Stimulated activated CD8-positive, alpha-beta memory T cell treated with anti-CD3 and anti-CD28 coated beads, Interleukin-4, amount 100 ng/mL, for 24 hours (primary cell): ENCODE data around the gene TSPAN9.

ENCODE experiments used
- DNase-seq: peaks from one replicate; pipeline ENCODE4 v3.0.0-alpha.2; 2020; ENCODE audit warnings: low read depth

The TSPAN9 gene

DNA sequence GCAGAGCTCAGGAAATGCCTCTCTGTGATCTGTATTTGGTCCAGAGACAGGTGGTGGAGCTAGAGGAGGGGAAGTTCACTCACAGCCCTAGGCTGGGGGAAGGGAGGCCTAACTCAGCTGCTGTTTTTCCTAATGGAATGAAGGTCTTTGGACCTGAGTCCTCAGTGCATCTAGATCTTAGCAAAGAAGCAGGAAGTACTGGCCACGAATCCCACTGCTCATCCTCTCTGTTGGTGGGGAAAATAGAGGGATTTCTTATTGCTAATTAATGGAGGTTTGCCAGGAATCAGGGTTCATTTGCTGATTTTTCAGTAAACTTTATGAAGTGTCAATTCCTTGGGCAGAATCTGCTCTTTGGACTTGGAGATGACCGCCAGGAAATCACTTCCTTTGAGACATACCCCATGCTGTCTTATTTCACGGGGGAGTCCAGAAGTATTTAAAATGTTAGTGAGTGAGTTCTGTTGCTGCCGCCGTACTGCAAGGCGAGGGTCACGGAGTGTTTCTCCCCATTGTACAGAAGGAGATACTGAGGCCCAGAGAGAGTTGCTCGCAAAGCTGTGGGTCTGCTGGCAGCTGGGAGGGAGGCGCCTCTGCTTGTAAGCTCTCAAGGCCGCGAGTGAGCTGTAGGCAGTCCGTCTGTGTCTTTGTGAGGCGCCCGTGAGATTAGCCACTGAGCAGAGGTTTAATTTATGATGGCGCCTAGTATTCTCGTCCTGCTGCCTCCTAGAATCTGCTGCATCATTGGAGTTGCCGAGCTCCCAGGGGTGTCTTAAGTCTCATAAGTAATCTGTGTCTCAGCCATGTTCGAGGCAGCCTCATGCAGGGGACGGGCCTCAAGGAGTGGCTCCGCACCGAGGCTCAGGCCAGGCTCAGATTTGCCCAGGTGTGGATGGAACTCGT lies 88.2 kb downstream of the TSPAN9 start:
- DNase-seq: no peak

DNA sequence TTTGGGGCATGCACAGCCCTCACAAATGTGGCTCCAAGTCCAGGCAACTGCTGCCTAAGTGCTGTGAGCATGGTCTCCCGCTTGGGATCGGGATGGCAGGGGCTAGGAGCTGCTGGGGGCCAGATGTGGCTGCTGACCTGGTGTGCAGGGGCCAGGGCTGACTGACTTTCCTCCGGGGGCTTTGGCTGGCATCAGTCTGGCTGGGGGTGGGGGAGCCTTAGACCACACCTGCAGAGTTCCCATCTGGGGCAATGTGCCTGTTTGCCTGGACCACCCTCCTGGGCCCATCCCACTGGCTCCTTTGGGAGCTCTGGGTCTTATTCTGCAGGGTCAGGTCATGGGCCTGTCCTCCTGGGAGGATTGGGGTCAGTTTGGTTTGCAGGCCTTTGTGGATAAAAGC lies 90.5 kb downstream of the TSPAN9 start:
- no peak for DNase-seq

DNA sequence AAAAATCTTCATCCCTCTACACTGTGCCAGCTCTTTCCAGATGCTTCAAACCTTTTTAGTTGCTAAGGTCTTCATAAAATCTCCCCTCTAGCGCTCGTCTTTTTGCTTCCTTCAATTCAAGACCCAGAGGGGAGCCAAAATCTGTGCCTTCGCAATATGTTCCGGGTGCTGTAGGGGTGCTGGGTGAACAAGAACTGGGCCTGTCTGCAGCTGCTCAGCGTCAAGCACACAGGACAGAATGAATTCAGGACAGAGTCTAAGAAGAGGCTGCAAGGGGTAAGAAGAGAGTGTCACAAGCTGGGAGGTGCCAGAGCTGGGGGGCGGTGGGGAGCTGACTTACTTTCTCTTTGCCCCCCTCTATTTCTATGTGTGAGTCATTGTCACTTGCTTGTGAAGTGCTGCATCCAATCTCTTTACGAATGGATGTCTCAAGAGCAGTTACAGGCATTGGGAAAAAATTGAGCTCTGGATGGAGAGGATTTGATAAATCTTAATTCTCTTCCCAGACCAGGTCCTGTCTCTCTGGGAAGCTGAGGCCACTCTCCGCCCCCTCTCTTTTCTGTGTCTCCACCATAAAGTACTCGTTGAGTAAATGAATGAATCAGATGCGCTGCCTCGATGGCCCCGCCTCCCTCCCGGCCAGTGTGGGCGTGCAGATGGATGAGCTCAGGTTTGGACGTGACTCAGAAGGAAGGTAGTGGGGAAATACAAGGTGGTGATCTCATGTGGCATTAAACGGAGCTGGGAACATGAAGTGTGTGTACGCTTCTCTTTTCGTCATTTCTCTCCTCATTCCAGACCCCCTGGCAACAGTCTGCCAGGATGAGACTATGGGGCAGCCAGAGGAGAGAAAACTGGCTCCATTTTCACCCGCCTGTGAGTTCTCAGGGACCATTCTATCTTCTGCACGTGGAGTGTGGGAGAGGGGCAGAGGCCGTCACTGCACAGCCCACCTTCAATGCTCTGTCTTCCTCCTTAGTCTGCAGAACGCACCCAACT lies 91.3 kb downstream of the TSPAN9 start:
- DNase-seq: peak; percentile 11

DNA sequence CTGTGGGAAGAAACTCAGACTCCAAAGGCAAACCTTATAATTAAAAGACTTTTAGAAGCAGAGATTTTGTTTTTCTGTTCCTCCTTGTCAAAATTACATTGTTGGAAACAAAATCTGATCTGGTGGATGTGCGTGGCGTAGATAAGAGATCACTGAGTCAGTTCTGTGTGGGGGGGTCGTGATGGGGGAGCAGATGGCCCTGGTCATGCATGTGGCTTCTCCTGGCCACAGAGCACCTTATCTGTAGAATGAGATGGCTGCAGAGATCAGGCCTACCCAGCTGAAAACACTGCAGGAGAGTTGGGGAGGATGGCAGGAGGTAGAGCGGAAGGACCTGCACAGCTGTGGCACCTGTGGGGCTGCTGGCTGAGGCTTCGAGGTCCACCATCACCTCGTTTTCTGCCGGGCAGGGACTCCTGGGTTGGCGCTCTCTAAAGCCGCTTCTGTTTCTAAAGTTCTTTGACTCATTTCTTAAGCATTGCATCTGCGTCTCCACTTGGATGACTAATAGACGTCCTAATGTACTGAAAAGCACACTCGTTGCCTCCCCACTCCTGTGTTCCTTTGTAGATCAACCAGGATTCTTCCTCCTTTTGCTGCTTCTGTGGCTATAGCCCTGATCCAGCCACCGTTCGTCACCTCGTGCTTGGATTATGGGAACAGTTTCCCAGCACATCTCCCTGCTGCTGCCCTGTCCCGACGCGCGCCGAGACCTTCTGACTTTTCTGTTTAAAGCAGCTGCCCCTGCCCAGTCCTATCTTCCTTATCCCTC lies 93.4 kb downstream of the TSPAN9 start:
- no peak for DNase-seq

DNA sequence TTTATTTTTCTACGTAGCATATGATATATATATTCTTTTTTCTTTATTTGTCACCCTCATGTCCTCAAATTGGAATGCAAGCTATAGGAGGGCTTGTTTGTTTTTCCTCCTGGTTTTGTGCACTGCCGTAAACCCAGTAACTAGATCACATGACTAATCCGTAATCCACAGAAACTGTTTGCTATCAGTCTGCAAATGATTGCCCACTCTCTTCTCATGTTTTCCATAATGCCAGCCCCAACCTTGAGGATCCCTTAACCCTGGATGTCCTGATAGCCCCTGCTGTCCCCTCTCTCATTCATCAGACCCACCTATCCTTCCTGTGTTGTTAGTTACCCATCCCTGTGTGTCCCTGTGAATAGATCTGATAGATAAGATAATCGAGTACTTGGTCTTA lies 94.0 kb downstream of the TSPAN9 start:
- no peak for DNase-seq

DNA sequence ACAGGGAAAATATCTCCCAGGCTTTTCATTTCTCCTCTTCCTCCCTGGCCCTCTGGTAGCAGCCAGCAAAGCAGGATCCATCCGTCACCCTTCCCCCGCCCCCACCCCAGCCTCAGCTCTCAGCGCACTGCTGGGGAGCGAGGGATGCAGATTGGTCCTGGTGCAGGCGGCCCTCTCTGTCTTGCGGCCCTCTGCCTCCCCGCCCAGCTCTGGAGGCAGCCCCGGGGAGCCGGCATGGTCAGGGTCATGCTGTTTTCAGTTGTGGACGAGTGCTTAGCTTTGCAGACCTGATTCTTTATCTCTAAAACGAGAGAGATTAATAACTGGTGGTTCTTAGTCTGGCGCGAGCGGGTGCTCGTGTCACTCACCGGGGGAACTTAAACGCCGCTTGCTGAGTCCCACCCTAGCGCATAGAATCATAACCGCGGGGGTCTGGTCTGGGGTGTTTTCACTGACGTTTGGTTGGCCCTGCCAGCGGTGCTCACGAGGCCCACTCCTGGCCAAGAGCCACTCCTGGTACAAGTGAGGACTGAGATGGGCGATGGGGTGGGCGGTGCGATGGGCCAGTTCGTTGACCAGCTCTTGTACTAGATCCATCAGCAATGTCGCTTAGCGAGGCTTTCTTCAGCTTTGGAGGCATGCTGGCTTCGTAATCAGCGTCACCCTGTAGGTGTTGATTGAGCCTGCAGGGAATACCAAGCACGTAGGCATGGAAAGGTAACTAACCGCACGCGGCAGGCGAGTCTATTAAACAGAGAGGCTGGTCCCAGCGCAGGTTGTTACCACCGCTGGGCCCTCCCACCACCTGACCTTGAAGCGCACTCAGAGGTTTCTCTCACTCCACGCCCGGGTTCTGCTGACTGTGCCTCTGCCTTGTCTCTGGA lies 95.2 kb downstream of the TSPAN9 start:
- DNase-seq: no peak

DNA sequence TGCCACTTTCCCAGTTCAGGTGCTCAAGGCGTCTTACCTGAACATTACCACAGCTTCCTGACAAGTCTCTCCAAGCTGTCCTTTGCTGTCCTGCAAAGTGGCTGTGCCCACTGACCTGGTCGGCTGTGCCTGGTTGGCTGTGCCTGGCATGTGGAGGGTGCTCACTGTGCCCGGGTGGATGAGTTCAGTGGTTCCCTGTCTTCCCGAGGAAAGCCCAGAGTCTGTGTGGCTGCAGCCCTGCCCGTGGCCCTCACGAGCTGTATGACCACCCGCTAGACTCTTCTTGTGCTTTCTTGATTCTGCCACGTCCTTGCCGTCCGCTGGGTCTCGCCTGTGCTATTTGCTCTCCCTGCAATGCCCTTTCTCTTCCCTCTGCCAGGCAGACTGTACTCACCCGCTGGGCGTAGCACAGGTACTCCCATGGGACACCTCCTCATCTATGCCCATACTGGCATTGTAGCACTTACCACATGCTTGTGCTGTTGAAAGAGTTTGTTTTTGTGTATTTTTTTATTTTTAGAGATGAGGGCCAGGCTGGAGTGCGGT lies 95.9 kb downstream of the TSPAN9 start:
- no peak for DNase-seq

DNA sequence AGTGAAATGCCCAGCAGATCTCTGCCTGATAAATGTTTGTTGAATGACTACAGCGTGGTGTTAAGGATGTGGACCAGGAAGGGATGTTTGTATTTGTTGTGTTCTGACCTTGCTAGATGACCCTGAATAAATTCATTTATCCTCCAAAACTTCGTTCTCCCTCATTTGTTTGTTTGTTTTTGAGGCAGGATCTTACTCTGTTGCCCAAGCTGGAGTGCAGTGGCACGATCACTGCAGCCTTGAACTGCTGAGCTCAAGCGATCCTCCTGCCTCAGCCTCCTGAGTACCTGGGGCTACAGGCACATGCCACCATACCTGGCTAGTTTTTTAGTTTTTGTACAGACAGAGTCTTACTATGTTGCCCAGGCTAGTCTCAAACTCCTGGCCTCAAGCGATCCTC lies 96.7 kb downstream of the TSPAN9 start:
- no peak for DNase-seq

DNA sequence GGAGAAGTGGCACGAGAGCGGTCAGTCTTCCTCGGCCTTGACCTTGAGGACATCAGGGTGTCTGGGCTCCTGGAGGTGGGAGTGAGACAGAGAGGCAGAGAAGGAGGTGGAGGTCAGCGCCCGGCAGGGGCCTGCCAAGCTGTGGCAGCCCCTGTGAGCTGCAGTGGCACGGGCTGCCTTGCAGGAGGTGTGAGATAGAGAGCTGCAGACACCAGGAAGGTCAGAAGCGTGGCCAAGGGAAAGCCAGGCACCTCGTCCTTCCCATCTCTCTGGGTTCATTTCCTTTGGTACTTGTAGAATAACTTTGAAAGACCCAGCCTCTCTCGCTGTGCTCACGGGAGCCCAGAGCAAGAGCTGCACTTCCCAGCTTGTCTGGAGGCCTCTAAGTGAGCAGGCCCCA lies 98.1 kb downstream of the TSPAN9 start:
- DNase-seq: no peak

DNA sequence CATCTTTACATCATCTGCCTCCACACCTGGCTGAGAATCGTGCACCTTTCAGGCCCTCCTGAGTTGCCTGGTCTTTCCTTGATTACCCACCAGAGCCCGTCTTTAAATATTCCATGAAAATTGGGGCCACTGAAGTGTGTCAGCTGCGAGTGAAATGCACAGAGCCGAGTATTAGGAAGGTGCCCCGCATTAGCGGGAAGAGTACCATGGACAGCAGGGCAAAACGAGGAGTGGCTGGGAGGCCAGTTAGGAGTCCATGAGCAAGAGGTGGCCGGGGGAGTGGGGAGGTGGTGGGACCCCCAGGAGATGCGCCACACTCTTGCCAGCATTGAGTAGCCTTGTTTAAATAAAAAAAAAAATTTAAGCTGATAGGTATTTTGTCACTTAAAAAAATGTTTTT lies 99.6 kb downstream of the TSPAN9 start:
- no peak for DNase-seq

DNA sequence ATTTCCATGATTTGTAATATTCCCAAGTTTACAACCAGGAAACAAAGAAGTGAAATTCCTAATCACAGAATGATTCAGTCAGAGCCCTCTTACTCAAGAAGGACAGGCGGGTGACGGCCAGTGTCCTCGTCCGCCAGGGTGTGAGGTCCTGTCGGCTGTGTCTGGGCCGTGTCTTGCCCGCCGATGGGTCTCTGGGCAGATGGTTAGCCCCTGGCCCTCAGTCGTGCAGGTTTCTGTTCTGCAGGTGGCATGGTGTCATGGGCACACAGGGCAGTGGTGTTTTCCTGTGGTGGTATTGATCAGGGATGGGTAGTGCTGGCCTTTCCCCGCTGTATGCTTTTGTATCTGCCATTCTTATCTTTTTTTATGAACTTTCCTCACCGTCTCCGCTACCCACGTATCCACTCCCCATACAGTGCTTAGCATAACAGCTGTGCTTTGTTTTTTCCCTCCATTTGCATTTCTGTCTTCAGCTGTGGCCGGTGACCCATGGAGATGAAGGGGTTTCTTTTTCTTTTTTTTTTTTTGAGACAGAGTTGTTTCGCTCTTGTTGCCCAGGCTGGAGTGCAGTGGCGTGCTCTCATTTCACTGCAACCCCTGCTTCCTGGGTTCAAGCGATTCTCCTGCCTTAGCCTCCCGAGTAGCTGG lies 100.7 kb downstream of the TSPAN9 start:
- DNase-seq: no peak

DNA sequence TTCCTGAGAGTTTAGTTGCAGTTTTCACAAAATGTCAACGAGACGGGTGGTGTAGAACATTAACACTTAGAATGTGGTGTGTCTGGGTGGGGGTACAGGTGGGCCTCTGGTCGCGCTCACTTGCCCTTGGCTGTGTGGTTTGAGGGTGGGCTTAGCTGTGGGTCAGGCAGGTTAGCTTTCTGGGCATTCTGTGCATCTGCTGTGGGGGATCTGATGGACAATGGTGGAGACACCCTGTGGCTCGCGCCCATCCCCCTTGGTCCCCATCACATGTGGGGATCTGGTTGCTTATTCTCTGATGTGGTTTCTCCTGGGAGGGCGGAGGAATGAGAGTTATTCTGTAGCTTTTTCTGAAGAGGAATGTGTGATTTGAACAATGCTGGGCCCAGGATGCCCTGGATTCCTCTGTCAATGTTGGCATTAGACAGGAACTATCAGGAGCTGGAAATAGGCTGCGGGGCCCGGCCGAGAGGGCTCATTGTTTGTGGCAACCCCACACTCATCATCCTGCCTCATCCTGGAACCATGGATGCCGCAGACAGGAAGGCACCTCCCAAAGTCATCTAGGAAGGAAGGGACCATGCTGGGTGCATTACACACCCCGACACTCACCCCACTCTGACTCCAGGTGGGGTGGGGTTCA lies 101.6 kb downstream of the TSPAN9 start:
- no peak for DNase-seq

DNA sequence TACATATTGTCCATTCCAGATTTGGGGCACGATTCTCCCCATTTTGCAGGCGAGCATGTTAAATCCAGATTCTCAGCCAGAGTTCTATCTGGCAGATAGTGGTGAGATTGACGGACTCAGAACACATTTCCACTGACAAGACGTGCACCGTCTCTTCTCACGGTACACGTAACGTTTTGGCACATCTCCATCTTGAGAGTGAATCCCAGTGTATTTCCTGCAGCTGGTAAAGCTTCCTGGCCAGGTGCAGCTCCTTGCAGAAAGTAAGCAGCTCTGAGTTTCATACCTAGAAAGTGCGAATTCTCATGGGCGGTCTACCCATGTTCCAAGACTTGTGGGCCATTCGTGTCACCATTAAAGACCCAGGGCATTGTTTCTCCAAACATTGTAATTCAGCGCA lies 102.6 kb downstream of the TSPAN9 start:
- DNase-seq: no peak

DNA sequence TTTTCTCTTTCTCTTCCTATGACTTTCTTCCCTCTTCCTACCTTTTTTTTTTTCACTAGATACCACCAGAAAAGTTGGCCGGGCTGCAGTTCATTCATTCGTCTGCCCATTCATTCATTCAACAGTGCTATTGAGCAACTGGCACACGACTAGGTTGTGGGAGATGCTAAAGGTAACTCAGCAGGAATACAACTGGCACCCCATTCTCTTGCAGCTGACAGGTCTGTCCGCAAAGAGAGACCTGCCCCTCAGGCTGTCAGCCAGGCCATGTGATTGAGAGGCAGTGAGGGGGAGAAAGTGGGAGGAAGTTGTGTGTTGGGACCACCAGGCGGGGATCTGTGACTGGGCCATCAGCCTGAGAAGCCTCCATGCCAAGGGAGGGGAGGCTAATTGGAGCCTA lies 105.2 kb downstream of the TSPAN9 start:
- no peak for DNase-seq

DNA sequence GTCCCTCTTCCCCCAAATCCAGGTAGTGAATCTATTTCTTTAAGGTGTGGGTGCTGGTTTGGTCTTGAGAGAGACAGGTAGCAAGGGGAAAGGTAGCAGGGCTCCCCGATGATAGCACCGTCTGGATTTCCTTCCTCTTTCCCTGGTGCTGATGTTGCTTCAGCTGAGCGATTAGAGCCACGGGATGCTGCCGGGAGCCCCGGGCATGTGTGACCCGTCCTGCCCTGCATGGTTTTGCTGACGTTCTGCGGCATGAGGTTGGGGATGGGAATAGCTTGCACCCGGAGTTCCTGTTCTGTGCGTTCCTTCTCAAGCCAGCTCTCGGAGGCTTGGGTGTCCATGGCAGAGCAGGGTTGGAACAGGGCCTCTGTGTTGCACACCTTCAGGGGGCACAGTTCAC lies 107.3 kb downstream of the TSPAN9 start:
- DNase-seq: no peak

DNA sequence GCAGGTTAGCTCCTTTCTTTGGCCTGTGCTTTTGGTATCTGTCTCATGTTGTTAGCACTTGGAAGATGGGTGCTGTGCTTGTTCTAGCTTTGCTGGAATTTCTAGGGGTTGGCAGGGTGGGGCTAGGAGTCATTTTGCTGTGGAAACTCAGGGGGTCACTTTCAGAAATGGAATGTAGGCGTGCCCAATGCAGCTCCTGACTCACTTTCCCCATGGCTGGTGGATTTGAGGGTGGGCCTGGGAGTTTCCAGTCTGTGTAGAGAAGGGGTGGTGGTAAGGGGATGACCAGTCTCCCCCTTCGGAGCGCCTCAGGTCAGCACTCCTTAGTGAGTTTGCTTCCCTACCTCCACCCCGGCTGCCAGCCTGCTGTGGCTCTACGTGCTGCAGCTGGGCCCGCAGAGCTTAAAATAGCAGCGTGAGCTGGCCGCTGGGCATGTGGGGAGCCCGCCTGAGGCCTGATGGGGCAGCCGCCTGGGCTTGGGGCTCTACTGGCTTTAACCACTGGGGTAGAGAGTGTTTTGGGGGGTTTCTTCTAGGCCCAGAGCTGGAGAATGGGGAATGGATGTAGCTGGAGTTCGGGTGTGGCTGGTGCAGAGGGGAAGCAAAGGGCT lies 108.2 kb downstream of the TSPAN9 start:
- no peak for DNase-seq

DNA sequence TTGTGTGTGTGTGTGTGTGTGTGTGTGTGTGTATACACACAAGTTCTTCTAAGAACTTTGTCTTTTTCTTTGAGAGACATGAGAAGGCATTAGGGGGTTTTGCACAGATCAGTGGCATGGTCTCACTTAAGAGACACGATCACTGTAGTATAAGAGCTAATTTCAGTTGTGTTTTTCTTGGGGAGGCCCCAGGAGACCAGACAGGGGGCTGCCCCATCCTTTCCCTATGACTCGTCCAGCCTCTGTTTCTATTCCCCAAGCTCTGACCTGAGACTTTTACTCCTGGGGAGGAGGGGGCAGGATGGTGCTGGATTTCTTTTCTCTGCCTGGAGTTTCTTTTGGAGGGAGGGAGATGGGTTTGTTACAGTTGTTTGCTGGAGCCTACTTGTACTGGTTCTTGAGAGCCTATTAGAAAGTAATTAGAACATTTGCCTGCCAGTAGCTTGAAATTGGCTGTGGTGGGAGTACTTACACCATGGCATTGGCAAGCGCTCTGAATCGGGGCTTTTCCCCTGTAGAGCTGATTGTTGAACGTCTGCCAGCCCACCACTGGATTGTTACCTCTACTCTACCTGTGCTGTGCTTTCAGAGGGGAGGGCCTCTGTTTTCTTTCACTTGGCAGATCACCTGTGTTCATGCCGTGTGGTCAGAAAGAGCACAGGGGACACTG lies 109.5 kb downstream of the TSPAN9 start:
- DNase-seq: no peak

DNA sequence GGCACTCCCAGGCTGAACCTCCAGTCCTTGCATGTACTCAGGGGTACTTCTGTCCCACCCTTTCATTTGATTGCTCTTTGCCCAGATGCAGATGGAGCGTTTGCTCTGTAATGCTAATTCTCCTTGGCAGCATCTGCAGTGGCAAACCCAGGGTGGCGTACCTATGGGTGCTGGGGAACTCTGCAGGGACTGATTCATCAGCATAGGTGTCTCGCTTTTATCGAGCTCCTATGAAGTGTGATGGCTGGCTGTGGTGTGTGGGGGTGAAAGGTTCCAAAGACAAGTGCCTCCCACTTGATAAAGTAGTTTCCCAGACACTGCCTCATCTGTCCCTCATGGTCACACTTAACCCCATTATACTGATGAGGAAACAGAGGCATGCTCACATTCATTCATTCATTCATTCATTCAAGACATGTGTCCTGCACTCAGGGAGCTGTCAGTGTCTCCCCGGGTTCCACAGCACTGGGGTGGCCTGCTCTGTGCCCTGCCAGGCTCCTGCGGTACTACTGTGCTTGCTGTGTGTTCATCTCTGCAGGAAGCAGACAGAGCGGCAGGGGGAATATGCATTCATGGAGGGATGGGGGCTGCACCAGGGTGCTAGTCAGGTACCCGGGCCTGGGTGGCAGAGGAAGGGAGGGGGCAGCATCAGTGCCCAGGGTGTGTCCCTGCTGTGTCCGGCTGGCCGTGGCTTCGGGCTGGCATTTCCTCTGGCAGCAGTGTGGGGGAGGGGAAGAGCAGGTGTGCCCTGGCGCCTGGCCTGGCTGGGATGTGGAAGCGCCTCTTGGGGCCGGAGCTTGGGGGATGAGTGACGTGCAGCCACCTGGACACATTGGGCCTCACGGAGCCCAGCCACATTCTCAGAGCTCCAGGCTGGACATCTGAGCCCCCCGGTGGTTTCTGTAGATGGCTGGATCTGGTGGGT lies 110.9 kb downstream of the TSPAN9 start:
- no peak for DNase-seq
